ENCODE data around the gene TECPR1.

- TF ChIP-seq CTCF (IDR thresholded peaks at IDR 0.05; ENCODE audit: insufficient read depth, low read depth, low read length): no peak
- no peak for TF ChIP-seq EZH2 (IDR thresholded peaks at IDR 0.05; ENCODE audit: insufficient read depth, low read length)
These were observed 51.7 kb downstream of the TECPR1 start for GRCh38 chr7:98200364-98200763.

All from astrocyte (in vitro differentiated cells and primary cell).